Measurements from ENCODE around the gene SLC16A10. TPM values are rescaled to one million over a fixed set of nuclear protein-coding genes. Genes with fewer than 3 reads are reported as not detected.

SLC16A10 gene
- total and polyA plus RNA-seq, 2 experiments from 2014 or later = 12.1 to 30.9 TPM

GRCh38 chr6:111199935-111200334 is 112.6 kb downstream of the SLC16A10 start:
- DNase-seq (ENCODE audit: low spot score) (no peak), ATAC-seq (no peak)
- no peak overlapping the region for H3K4me3 Mint-ChIP-seq
- H3K9me2 ChIP-seq (ENCODE audit: insufficient read depth) = no peaks in the 10 kb centered on the region
- TF ChIP-seq CREB1 (CRISPR knock-in tag; IDR thresholded peaks at IDR 0.05; ENCODE audit: low read depth) = no peak
- peaks cover 2% of the 10 kb centered on the region; the same call in 1 of the 2 replicates for H3K4me1 ChIP-seq (ENCODE audit: insufficient read depth)
- H3K27ac ChIP-seq (ENCODE audit: low read depth) = no peak overlapping the region
- peaks cover 2% of the 10 kb centered on the region for H3K27me3 Mint-ChIP-seq (ENCODE audit: insufficient read depth, low read depth, poor library complexity)
- H3K9me3 Mint-ChIP-seq = no peaks in the 10 kb centered on the region
- H3K36me3 Mint-ChIP-seq (ENCODE audit: low read depth) = peaks cover 3% of the 10 kb centered on the region; the same call in 1 of the 3 replicates
- no peak overlapping the region for H3K27ac Mint-ChIP-seq
- no peaks in the 10 kb centered on the region for H3K27me3 ChIP-seq (ENCODE audit: insufficient read depth)
- no peak overlapping the region for H2AFZ ChIP-seq
- no peak overlapping the region for H3K4me3 ChIP-seq
- no peaks in the 10 kb centered on the region for H3K36me3 ChIP-seq (ENCODE audit: insufficient read depth)
- H3K4me1 Mint-ChIP-seq = peaks cover 3% of the 10 kb centered on the region; the same call in 2 of the 3 replicates
- no peaks in the 10 kb centered on the region for H3K79me2 ChIP-seq (replicated peaks; ENCODE audit: insufficient read depth)
- no peaks in the 10 kb centered on the region for H3F3A ChIP-seq (replicated peaks; ENCODE audit: low read depth)
- H3K4me2 ChIP-seq = no peak overlapping the region
- H4K20me1 ChIP-seq (replicated peaks; ENCODE audit: insufficient read depth) = 0 out of 2 replicates have a peak, but pooled peaks cover 2% of the 10 kb centered on the region

- Histone ChIP-seq H2AFZ (no peak overlapping the region), H3K9me2 (ENCODE audit: insufficient read depth) (no peaks in the 10 kb centered on the region), H3K4me3 (no peak overlapping the region), H3K4me1 (ENCODE audit: insufficient read depth) (peaks cover 4% of the 10 kb centered on the region; the same call in 1 of the 2 replicates), H3K4me2 (no peak overlapping the region), H3K36me3 (ENCODE audit: insufficient read depth) (no peaks in the 10 kb centered on the region), H3K27me3 (ENCODE audit: insufficient read depth) (no peaks in the 10 kb centered on the region), H3K79me2 (replicated peaks; ENCODE audit: insufficient read depth) (no peaks in the 10 kb centered on the region), H3K27ac (ENCODE audit: low read depth) (no peak overlapping the region), H4K20me1 (replicated peaks; ENCODE audit: insufficient read depth) (0 out of 2 replicates have a peak, but pooled peaks cover 3% of the 10 kb centered on the region), H3F3A (replicated peaks; ENCODE audit: low read depth) (no peaks in the 10 kb centered on the region)
- DNase-seq (ENCODE audit: low spot score) (no peak), ATAC-seq (no peak)
- Mint-ChIP-seq H3K9me3 (no peaks in the 10 kb centered on the region), H3K4me3 (no peak overlapping the region), H3K27me3 (ENCODE audit: insufficient read depth, low read depth, poor library complexity) (peaks cover 2% of the 10 kb centered on the region), H3K4me1 (peaks cover 3% of the 10 kb centered on the region; the same call in 2 of the 3 replicates), H3K36me3 (ENCODE audit: low read depth) (peaks cover 3% of the 10 kb centered on the region; the same call in 1 of the 3 replicates), H3K27ac (no peak overlapping the region)
- TF ChIP-seq POLR2AphosphoS5 (IDR thresholded peaks at IDR 0.05; ENCODE audit: low read depth) = no peak
- no peak for TF ChIP-seq CTCF (conservative IDR thresholded peaks at IDR 0.05; ENCODE audit: low read depth in 2 of 2)
- no peak for TF ChIP-seq ZNF114 (CRISPR knock-in tag; IDR thresholded peaks at IDR 0.05)
Observed at GRCh38 chr6:111200350-111201243, 113.3 kb downstream of the SLC16A10 start.

- Mint-ChIP-seq H3K9me3 (no peaks in the 10 kb centered on the region), H3K36me3 (ENCODE audit: low read depth) (peaks cover 3% of the 10 kb centered on the region; the same call in 1 of the 3 replicates), H3K4me3 (no peak overlapping the region), H3K27me3 (ENCODE audit: insufficient read depth, low read depth, poor library complexity) (peaks cover 2% of the 10 kb centered on the region), H3K27ac (no peak overlapping the region), H3K4me1 (peaks cover 3% of the 10 kb centered on the region; the same call in 2 of the 3 replicates)
- Histone ChIP-seq H3K27me3 (ENCODE audit: insufficient read depth) (no peaks in the 10 kb centered on the region), H4K20me1 (replicated peaks; ENCODE audit: insufficient read depth) (0 out of 2 replicates have a peak, but pooled peaks cover 3% of the 10 kb centered on the region), H3K9me2 (ENCODE audit: insufficient read depth) (no peaks in the 10 kb centered on the region), H3K4me2 (no peak overlapping the region), H3K79me2 (replicated peaks; ENCODE audit: insufficient read depth) (no peaks in the 10 kb centered on the region), H3F3A (replicated peaks; ENCODE audit: low read depth) (no peaks in the 10 kb centered on the region), H3K27ac (ENCODE audit: low read depth) (no peak overlapping the region), H3K4me3 (no peak overlapping the region), H3K4me1 (ENCODE audit: insufficient read depth) (peaks cover 4% of the 10 kb centered on the region; the same call in 1 of the 2 replicates), H2AFZ (no peak overlapping the region), H3K36me3 (ENCODE audit: insufficient read depth) (no peaks in the 10 kb centered on the region)
- DNase-seq (ENCODE audit: low spot score) (no peak), ATAC-seq (no peak)
- TF ChIP-seq JUNB (IDR thresholded peaks at IDR 0.05; ENCODE audit: unreplicated experiment) (no peak), ETS1 (IDR thresholded peaks at IDR 0.05) (no peak)
Observed at GRCh38 chr6:111201244-111201554, 113.9 kb downstream of the SLC16A10 start.

Data from GM23338 (cell line).